GM18520 (cell line): ENCODE measurements around the gene MRPL36.

Experiments used
- ATAC-seq: cut with Tn5 transposase; IDR thresholded peaks from one replicate; pipeline ENCODE4 v1.9.1; 2021; ENCODE audit not compliant: unreplicated experiment

The MRPL36 gene

GRCh38 chr5:1765880-1766235 is 33.8 kb downstream of the MRPL36 start:
- no peak for ATAC-seq

- no peak for ATAC-seq
These were observed 34.3 kb downstream of the MRPL36 start for GRCh38 chr5:1765141-1765879.

GRCh38 chr5:1764606-1764960 is 35.1 kb downstream of the MRPL36 start:
- no peak for ATAC-seq

GRCh38 chr5:1763960-1764605 is 35.6 kb downstream of the MRPL36 start:
- no peak for ATAC-seq

- no peak for ATAC-seq
These were observed 36.1 kb downstream of the MRPL36 start for GRCh38 chr5:1763548-1763911.

GRCh38 chr5:1762883-1763547 is 36.6 kb downstream of the MRPL36 start:
- no peak for ATAC-seq

GRCh38 chr5:1762121-1762882 is 37.3 kb downstream of the MRPL36 start:
- ATAC-seq, result no peak

- no peak for ATAC-seq
These were observed 38.2 kb downstream of the MRPL36 start for GRCh38 chr5:1761453-1761755.

GRCh38 chr5:1760656-1761452 is 38.8 kb downstream of the MRPL36 start:
- ATAC-seq, result no peak

- ATAC-seq, result no peak
These were observed 39.4 kb downstream of the MRPL36 start for GRCh38 chr5:1760231-1760630.

- ATAC-seq, result no peak
These were observed 40.2 kb downstream of the MRPL36 start for GRCh38 chr5:1759378-1759970.

GRCh38 chr5:1758574-1758973 is 41.1 kb downstream of the MRPL36 start:
- ATAC-seq, result no peak

GRCh38 chr5:1757511-1757910 is 42.1 kb downstream of the MRPL36 start:
- no peak for ATAC-seq

GRCh38 chr5:1756481-1756880 is 43.2 kb downstream of the MRPL36 start:
- ATAC-seq, result no peak

- no peak for ATAC-seq
These were observed 44.2 kb downstream of the MRPL36 start for GRCh38 chr5:1755321-1755949.

GRCh38 chr5:1754531-1755220 is 45.0 kb downstream of the MRPL36 start:
- ATAC-seq, result no peak

- no peak for ATAC-seq
These were observed 46.1 kb downstream of the MRPL36 start for GRCh38 chr5:1753490-1753889.

- no peak for ATAC-seq
These were observed 46.8 kb downstream of the MRPL36 start for GRCh38 chr5:1752881-1753280.
